Fibroblast of villous mesenchyme (primary cell): ENCODE results near the gene CYP3A5. TPM values are rescaled to one million over a fixed set of nuclear protein-coding genes. Genes with fewer than 3 reads are reported as not detected.
"Not testable (repeated sequence)": the region's sequence is repeated elsewhere in the genome, so short reads cannot be mapped to it uniquely, and the experiment has no call there.

Source experiments
- DNase-seq: peaks from one replicate; pipeline ENCODE4 v3.0.0-alpha.2; 2010; ENCODE audit warnings: low read depth
- H3K4me3 ChIP-seq: 2 replicates; pipeline ENCODE4 v1.5.1; 2011; ENCODE audit warnings: low read depth, mild to moderate bottlenecking, low read length
- total RNA-seq: library from RNA; depleted of rRNA; stranded (reverse); fragments of >200 nt; gene quantifications from 2 replicates; pipeline ENCODE4 v1.2.3, GENCODE V29; 2012
- TF ChIP-seq, protein P1 (sequence below): IDR thresholded peaks from 2 replicates; pipeline ENCODE4 v1.5.1; 2012; ENCODE audit warnings: low read depth, mild to moderate bottlenecking, low read length; ENCODE audit not compliant: insufficient read depth

CYP3A5 gene
- total RNA-seq: under 0.01 and 0.43 TPM in 2 replicates

DNA sequence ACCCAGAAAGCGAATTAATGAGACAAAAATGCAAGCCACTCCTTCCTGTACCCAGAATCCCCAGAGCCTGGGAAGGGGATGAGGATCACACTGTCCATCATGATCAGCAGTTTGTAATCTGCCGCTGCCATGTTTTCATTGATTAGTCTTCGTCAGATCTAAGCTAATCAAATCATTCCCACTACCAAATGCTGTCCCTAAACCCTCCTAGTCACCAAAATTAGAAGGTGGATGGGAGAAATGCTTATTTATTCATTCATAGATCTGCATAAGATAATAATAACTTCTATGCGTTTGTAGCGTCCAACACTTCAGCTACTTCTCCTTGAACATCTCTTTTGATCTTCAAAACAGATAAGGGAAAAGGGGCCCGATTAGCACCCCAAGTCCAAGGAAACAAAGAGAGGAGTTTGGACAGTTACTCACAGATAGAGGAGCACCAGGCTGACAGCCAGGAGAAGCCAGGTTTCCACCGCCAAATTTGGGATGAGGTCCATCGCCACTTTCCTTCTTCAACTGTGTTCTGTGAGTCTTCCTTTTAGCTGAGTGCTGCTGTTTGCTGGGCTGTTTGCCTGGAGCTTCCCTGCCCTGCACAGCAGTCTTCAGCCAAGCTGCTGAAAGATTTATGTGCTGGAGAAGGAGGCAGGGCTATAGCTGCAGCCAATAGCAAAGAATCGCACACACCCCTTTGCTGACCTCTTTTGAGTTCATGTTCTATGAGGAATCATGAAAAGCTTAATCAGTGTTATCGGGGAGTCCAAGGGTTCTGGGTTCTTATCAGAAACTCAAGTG lies at the start of gene CYP3A5:
CYP3A5 (minus strand) TSS at position 597 of the 792 bp plus-strand sequence; CDS start at position 497, 100 bp downstream.
- H3K4me3 ChIP-seq: no peak within 1 kb of the TSS
- peak; percentile 36 for DNase-seq
- TF ChIP-seq, protein P1, sequence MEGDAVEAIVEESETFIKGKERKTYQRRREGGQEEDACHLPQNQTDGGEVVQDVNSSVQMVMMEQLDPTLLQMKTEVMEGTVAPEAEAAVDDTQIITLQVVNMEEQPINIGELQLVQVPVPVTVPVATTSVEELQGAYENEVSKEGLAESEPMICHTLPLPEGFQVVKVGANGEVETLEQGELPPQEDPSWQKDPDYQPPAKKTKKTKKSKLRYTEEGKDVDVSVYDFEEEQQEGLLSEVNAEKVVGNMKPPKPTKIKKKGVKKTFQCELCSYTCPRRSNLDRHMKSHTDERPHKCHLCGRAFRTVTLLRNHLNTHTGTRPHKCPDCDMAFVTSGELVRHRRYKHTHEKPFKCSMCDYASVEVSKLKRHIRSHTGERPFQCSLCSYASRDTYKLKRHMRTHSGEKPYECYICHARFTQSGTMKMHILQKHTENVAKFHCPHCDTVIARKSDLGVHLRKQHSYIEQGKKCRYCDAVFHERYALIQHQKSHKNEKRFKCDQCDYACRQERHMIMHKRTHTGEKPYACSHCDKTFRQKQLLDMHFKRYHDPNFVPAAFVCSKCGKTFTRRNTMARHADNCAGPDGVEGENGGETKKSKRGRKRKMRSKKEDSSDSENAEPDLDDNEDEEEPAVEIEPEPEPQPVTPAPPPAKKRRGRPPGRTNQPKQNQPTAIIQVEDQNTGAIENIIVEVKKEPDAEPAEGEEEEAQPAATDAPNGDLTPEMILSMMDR: no peak

DNA sequence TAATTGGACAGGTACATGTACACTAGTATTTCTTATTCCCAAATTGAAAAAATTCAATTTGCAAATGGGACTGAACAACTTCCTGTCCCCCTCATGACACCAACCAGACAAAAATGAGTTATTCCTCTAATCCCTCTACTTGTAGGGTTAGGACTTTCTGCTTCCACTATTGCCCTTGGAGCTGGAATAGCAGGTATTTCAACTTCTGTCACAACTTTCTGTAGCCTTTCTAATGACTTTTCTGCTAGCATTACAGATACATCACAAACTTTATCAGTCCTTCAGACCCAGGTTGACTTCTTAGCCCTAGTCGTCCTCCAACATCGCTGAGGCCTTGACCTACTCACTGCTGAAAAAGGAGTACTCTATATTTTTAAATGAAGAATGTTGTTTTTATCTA lies 48.8 kb upstream of the CYP3A5 start:
- no peak overlapping the region for H3K4me3 ChIP-seq
- TF ChIP-seq, protein P1: no peak
- no peak for DNase-seq

DNA sequence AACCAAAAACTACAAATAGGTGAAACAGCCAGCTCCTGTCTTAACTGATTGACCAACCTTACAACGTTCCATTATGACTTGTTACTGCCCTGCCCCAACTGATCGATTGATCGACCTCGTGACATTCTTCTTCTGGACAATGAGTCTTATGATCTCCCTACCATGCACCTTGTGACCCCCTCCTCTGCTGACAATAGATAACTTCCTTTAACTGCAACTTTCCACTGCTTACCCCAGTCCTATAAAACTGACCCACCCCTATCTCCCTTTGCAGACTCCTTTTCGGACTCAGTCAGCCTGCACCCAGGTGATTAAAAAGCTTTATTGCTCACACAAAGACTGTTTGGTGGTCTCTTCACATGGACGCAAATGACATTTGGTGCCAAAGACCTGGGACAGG lies 43.4 kb upstream of the CYP3A5 start:
- not testable (repeated sequence) for DNase-seq, H3K4me3 ChIP-seq

DNA sequence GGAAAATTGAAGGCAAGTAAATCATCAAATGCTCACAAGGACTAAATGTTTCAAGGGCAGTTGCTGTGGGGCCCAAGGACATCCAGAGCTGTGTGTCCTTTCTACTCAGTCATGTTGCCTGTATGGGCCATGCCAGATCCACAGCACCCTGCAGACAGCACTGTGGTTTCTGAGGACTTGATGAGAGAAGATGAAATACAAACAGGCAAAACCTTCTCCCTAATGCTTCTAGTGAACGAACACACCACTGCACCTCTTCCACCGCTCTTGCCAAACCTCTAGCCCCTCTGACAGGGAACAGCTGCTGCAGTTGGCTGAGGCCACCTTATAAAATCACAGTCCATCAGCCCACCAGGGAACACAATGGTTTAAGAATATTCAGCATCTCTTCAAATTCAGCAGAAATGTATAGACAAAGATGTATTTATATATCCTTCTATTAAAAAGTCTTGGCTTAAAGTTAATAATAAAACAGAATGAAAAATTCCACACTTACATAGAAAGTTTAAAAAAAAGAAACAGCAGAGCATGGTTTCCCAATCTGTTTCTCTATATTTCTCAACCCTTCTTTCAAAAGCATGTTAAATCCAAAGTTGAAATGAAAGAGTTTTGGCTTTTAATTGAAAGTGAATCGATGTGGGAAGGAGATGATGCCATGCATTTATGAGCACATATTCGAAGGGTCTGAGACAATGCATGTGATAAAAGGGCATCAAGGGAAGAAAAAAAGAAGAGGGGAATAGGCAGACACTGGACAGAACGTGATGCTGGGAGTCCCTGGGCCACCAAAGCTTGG lies 41.2 kb upstream of the CYP3A5 start:
- TF ChIP-seq, protein P1: no peak
- no peak overlapping the region for H3K4me3 ChIP-seq
- DNase-seq: no peak

DNA sequence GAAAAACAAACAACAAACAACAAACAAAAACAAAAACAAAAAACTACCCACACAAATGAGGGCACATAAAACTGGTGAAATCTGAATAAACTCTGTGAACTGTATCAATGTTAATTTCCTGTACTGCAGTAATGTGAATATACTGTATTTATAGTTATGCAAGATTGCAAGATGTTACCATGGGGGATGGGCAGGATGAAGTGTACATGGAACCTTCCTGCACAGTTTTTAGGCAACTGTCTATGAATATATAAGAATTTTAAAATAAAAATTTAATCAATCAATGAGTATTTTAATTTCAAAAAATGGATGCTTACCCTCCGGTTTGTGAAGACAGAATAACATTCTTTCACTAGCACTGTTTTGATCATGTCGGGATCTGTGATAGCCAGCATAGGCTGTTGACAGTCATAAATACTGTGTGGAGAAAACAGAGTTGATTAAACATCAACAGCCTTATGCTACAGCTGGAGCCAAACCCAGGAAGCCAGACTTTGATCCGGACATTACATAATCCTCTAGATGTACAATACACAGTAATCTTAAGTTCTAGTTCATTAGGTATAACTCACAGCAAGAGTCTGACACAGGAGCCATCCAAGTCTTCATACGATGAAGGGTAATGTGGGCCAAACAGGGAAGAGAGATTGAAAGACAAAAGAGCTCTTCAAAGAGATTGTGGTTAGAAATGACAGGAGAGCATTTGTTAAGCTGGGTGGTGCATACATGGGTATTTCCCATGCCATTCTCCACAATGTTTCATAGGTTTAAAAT lies 40.4 kb upstream of the CYP3A5 start:
- no peak for DNase-seq
- TF ChIP-seq, protein P1: no peak
- H3K4me3 ChIP-seq: no peak overlapping the region

DNA sequence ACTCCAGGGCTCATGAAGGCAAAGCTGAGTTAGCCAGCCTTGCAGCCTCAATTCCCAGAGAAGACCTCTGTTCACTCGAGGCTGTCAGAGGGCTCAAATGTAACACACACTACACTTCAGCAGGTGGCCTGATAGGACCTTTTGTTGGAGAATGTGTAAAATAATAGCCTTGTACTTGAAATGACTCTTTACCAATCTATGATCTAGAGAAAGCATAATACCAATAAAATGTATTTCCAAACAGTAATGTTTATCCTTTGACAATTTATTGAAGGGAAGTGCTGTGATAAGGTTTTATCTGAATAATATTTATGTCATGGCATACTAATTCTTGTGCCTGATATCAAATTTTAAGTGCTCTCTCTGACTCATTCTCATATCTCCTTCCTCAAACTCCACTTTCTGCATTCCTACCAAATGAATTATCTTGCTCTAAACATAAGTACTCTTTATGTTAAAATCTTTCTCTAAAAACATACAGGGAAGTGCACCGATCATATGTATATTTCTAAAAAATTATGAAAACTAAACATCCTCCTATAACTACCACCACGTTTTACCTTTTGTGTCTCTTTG lies 34.3 kb upstream of the CYP3A5 start:
- no peak for DNase-seq
- TF ChIP-seq, protein P1: no peak
- no peak overlapping the region for H3K4me3 ChIP-seq
